HG03439 (cell line): ENCODE results near the gene SPDYE18.
"Not testable (repeated sequence)": the region's sequence is repeated elsewhere in the genome, so short reads cannot be mapped to it uniquely, and the experiment has no call there.

Experiments used
- ATAC-seq: cut with Tn5 transposase; IDR thresholded peaks from one replicate; pipeline ENCODE4 v1.9.1; 2021; ENCODE audit warnings: mild to moderate bottlenecking, moderate library complexity; ENCODE audit not compliant: unreplicated experiment

The SPDYE18 gene

DNA sequence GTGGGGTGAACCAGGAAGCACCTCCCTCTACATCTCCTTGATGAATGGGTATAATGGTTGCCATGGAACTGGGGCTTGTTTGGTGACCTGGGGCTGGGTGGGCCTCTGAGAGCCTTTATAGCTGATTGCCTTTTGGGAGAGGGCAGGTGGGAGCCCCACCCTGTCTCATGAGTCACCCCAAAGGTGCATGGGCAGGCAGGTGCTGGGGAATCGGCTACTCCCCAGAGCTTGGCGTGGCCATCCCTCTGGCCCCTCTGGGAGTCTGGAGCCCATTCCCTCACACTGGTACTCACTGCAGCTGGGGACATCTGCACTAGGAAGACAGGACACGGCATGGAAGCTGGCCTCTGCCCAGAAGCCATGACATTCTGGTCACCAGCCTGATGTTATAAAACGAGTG is at the start of gene SPDYE18:
TSS of gene SPDYE18 (minus strand) at position 2 of the 400 bp plus-strand sequence. CDS start 2,046 bp downstream, outside the sequence.
- not testable (repeated sequence) for ATAC-seq

DNA sequence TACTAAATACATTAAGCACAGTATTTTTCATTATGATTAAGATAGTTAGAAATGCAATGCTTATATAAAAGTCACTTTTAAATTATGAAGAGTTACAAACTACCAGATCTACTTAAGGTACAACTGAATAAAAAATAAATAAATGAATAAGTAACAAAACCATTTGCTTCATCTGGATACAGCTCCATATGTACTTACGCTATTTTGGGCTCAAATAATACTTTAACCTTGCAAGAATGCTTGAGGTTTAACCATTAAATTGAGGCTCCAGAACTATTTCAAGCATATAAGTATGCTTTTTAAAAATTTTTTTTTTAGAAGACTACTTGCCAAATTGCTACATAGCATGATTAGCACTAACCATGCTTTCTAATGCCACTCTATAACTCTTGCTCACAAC is 46.0 kb upstream of the SPDYE18 start:
- not testable (repeated sequence) for ATAC-seq

- not testable (repeated sequence) for ATAC-seq
These were observed 45.3 kb upstream of the SPDYE18 start for GRCh38 chr7:77107659-77108058.

GRCh38 chr7:77105904-77106303 is 43.5 kb upstream of the SPDYE18 start:
- ATAC-seq, result not testable (repeated sequence)

DNA sequence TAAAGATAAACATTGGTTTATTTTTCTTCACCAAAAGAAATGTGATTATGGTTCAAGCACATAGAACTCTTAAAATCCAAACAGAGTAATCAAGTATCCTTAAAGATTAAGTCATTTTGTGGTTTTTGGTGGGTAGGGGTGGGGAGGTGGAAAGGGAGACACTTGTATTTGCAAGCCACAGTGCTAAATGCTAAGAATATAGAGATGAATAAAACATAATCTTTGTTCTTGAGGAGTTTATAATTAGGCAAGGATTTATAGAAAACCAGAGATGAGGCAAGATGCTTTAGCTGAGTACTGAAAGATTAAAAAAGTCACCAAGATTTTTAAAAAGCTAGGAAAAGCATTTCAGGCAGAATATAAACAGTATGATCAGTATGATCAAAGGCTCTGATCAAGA is 40.3 kb upstream of the SPDYE18 start:
- not testable (repeated sequence) for ATAC-seq

GRCh38 chr7:77101187-77101586 is 38.8 kb upstream of the SPDYE18 start:
- ATAC-seq, result not testable (repeated sequence)

GRCh38 chr7:77100501-77100900 is 38.1 kb upstream of the SPDYE18 start:
- not testable (repeated sequence) for ATAC-seq

DNA sequence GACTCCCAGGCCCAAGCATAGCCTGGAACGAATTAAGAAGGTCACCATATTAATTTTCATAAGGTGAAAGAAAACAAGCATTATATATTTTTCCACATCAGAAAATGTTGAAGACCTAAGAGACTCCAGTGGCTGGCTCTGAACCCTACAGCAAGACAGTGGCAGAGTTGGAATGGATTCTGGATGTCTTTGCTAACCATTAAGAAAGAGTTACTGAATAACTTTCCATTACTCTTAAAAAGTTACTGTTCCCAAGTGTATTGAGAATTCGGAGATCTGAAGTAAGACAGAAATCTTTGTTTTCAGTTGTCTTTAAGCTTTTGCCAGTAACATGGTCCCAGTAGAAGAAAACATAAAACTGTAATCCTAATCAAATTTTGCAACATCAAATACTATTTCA is 29.9 kb upstream of the SPDYE18 start:
- ATAC-seq, result not testable (repeated sequence)

DNA sequence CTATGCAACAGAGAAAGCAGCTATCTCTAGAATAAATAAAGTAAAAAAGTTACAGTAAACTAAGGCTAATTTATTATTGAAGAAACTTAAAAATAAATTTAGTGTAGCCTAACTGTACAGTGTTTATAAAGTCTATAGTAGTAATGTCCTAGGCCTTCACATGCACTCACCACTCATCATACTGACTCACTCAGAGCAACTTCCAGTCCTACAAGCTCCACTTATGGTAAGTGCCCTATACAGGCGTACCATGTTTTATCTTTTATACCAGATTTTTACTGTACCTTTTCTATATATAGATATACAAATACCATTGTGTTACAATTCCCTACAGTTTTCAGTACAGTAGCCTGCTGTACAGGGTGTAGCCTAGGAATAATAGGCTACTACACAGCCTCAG is 19.8 kb upstream of the SPDYE18 start:
- ATAC-seq, result not testable (repeated sequence)

- not testable (repeated sequence) for ATAC-seq
These were observed 17.9 kb upstream of the SPDYE18 start for GRCh38 chr7:77080236-77080635.

- not testable (repeated sequence) for ATAC-seq
These were observed 17.3 kb upstream of the SPDYE18 start for GRCh38 chr7:77079624-77080023.

DNA sequence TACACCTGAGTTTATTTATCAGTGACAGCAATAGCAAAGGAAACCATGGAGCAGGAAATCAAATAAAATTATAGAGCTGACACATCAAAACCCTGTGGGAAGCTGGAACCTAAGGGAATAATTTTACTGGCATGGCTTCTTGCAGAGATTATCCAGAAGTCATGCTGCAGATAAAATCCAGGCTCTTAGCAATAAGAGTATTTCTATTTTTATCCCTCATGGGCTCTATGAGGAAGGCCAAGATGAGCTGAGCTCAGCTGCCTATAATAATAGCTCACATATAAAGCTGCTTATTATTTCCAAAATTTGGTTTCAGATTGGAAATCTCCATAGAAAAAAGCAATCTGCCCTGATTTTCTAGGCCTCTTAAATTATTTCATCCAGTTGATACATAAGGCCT is 16.8 kb upstream of the SPDYE18 start:
- ATAC-seq, result not testable (repeated sequence)

GRCh38 chr7:77077060-77077459 is 14.7 kb upstream of the SPDYE18 start:
- not testable (repeated sequence) for ATAC-seq

- not testable (repeated sequence) for ATAC-seq
These were observed 12.5 kb upstream of the SPDYE18 start for GRCh38 chr7:77074786-77075396.

DNA sequence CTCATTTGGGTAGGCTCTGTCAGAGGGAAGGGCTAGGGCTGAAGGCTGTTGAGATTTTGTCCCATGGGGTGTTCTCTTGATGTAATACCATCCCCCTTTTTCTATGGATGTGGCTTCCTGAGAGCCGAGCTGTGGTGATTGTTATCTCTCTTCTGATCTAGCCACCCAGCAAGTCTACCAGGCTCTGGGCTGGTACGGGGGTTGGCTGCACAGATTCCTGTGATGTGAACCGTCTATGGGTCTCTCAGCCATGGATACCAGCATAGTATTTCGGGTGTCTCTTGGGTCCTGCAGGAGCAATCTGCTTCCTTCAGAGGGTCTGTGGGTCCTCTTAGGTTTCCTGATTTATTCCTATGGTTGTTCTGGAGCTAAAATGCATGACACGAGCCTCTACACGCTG is 8.8 kb upstream of the SPDYE18 start:
- not testable (repeated sequence) for ATAC-seq

DNA sequence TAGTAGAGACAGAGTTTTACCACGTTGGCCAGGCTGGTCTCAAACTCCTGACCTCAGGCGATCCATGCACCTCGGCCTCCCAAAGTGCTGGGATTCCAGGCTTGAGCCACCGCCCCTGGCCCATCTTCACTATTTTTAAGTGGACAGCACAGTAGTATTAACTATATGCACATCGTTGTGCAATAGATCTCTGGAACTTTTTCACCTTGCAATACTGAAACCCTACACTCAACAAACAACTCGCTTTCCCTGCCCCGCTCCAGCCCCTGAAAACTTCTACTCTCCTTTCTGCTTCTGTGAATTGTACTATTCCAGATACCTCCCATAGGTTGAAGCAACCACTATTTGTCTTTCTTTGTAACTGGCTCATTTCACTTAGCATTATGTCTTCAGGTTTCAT is 3.5 kb upstream of the SPDYE18 start:
- not testable (repeated sequence) for ATAC-seq

DNA sequence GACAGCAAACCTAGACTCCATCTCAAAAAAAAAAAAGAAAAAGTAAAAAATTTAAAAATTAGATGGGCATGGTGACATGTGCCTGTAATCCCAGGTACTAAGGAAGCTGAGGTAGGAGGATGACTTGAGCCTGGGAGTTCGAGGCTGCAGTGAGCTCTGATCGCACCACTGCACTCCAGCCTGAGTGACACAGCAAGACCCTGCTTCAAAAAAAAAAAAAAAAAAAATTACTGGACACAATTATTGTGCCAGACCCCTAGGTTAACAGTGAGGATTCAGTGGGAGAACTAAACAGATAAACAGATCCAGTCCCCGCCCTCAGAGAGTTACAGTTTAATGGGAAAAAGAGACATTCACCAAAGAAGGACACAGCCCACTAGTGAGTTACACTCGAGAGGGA is 1.4 kb upstream of the SPDYE18 start:
- not testable (repeated sequence) for ATAC-seq

DNA sequence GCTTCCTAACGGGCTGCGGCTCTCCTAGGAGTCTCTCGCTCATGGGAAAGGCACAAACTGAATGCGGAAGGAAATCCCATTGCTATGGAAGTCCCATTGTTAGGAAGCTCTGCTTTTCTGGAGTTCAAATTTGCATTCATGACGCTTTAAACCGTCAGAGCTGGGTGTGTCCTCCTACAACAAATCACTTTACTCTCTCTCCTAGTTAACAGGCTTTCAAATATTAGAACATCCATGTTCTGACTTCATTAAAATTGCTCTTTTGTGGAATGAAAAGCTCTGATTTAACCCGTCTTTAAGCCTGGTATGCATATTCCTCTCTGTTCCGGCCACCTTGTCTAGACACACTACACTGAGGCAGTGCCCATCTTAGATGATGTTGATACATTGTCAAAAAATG is 30.1 kb downstream of the SPDYE18 start, which contains the start of gene SPDYE17:
TSS of gene SPDYE17 (minus strand) at position 101 of the 400 bp plus-strand sequence. CDS start 1,791 bp downstream, outside the sequence.
- not testable (repeated sequence) for ATAC-seq

GRCh38 chr7:77026349-77026748 is 36.0 kb downstream of the SPDYE18 start:
- ATAC-seq, result not testable (repeated sequence)

DNA sequence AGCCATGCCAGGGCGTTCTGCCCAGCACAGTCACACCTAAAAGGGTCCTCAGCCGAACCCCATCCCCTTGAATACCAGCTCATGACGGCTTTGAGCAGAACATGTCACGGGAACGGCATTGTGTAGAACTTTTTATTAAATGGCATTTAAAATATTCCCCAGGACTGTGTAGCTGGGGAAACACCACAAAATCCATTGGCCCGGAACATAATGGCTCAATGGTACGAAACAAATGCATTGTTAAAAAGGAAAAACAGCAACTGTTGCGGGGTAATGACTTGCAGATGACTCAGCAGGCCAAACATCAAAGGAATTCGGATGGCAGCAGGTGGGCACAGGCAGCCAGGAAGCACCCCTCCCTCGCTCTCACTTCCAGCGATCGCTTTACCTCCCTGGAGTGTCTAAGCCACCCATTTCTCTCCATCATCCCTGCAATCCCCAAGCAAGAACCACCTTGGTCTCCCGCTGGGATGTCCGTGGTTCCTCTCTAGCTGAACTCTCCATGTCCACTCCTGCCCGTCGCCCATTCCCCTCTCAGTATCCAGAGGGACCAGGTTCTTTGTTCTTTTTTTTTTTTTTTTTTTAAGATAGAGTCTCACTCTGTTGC is 52.2 kb downstream of the SPDYE18 start:
- ATAC-seq, result not testable (repeated sequence)

- ATAC-seq, result not testable (repeated sequence)
These were observed 54.4 kb downstream of the SPDYE18 start for GRCh38 chr7:77008000-77008399.
